Measurements from ENCODE around the gene WWOX.

Gene WWOX

GRCh38 chr16:78789561-78789960 lies 690.1 kb downstream of the WWOX start:
- Mint-ChIP-seq H3K36me3 (peaks cover 4% of the 10 kb centered on the region), H3K27me3 (no peaks in the 10 kb centered on the region), H3K4me3 (no peak overlapping the region), H3K4me1 (ENCODE audit: low read depth) (no peaks in the 10 kb centered on the region), H3K9me3 (ENCODE audit: low read depth) (no peaks in the 10 kb centered on the region), H3K27ac (no peak overlapping the region)

- peaks cover 4% of the 10 kb centered on the region for H3K36me3 Mint-ChIP-seq
- H3K27me3 Mint-ChIP-seq: no peaks in the 10 kb centered on the region
- H3K27ac Mint-ChIP-seq: no peak overlapping the region
- no peaks in the 10 kb centered on the region for H3K4me1 Mint-ChIP-seq (ENCODE audit: low read depth)
- H3K4me3 Mint-ChIP-seq: no peak overlapping the region
- no peaks in the 10 kb centered on the region for H3K9me3 Mint-ChIP-seq (ENCODE audit: low read depth)
Observed at GRCh38 chr16:78791011-78791410, 691.6 kb downstream of the WWOX start.

GRCh38 chr16:78791926-78792325 lies 692.5 kb downstream of the WWOX start:
- Mint-ChIP-seq H3K27me3 (no peaks in the 10 kb centered on the region), H3K9me3 (ENCODE audit: low read depth) (no peaks in the 10 kb centered on the region), H3K4me1 (ENCODE audit: low read depth) (no peaks in the 10 kb centered on the region), H3K27ac (no peak overlapping the region), H3K4me3 (no peak overlapping the region), H3K36me3 (peaks cover 4% of the 10 kb centered on the region)

GRCh38 chr16:78792952-78793351 lies 693.5 kb downstream of the WWOX start:
- peaks cover 1% of the 10 kb centered on the region for H3K36me3 Mint-ChIP-seq
- H3K9me3 Mint-ChIP-seq (ENCODE audit: low read depth): no peaks in the 10 kb centered on the region
- no peak overlapping the region for H3K27ac Mint-ChIP-seq
- no peaks in the 10 kb centered on the region for H3K4me1 Mint-ChIP-seq (ENCODE audit: low read depth)
- H3K4me3 Mint-ChIP-seq: no peak overlapping the region
- H3K27me3 Mint-ChIP-seq: no peaks in the 10 kb centered on the region

GRCh38 chr16:78794581-78795250 lies 695.3 kb downstream of the WWOX start:
- Mint-ChIP-seq H3K9me3 (ENCODE audit: low read depth) (no peaks in the 10 kb centered on the region), H3K4me1 (ENCODE audit: low read depth) (no peaks in the 10 kb centered on the region), H3K27ac (no peak overlapping the region), H3K4me3 (no peak overlapping the region), H3K27me3 (no peaks in the 10 kb centered on the region), H3K36me3 (no peaks in the 10 kb centered on the region)

- no peaks in the 10 kb centered on the region for H3K36me3 Mint-ChIP-seq
- H3K27me3 Mint-ChIP-seq: no peaks in the 10 kb centered on the region
- no peaks in the 10 kb centered on the region for H3K4me1 Mint-ChIP-seq (ENCODE audit: low read depth)
- H3K4me3 Mint-ChIP-seq: no peak overlapping the region
- no peaks in the 10 kb centered on the region for H3K9me3 Mint-ChIP-seq (ENCODE audit: low read depth)
- no peak overlapping the region for H3K27ac Mint-ChIP-seq
Observed at GRCh38 chr16:78795433-78795832, 696.0 kb downstream of the WWOX start.

- Mint-ChIP-seq H3K4me3 (no peak overlapping the region), H3K4me1 (ENCODE audit: low read depth) (no peaks in the 10 kb centered on the region), H3K36me3 (no peaks in the 10 kb centered on the region), H3K27me3 (no peaks in the 10 kb centered on the region), H3K9me3 (ENCODE audit: low read depth) (no peaks in the 10 kb centered on the region), H3K27ac (no peak overlapping the region)
Observed at GRCh38 chr16:78796221-78796866, 696.9 kb downstream of the WWOX start.

GRCh38 chr16:78799429-78799828 lies 700.0 kb downstream of the WWOX start:
- H3K27me3 Mint-ChIP-seq: no peaks in the 10 kb centered on the region
- no peaks in the 10 kb centered on the region for H3K4me1 Mint-ChIP-seq (ENCODE audit: low read depth)
- H3K4me3 Mint-ChIP-seq: no peak overlapping the region
- H3K36me3 Mint-ChIP-seq: no peaks in the 10 kb centered on the region
- H3K27ac Mint-ChIP-seq: no peak overlapping the region
- no peaks in the 10 kb centered on the region for H3K9me3 Mint-ChIP-seq (ENCODE audit: low read depth)

- no peak overlapping the region for H3K4me3 Mint-ChIP-seq
- H3K4me1 Mint-ChIP-seq (ENCODE audit: low read depth): no peaks in the 10 kb centered on the region
- no peaks in the 10 kb centered on the region for H3K27me3 Mint-ChIP-seq
- peaks cover 1% of the 10 kb centered on the region for H3K9me3 Mint-ChIP-seq (ENCODE audit: low read depth)
- H3K36me3 Mint-ChIP-seq: peaks cover 2% of the 10 kb centered on the region
- no peak overlapping the region for H3K27ac Mint-ChIP-seq
Observed at GRCh38 chr16:78800523-78800922, 701.1 kb downstream of the WWOX start.

- peaks cover 8% of the 10 kb centered on the region for H3K36me3 Mint-ChIP-seq
Observed at GRCh38 chr16:78804058-78804735, 704.7 kb downstream of the WWOX start.

GRCh38 chr16:78805556-78805955 lies 706.1 kb downstream of the WWOX start:
- Mint-ChIP-seq H3K36me3 (peaks cover 8% of the 10 kb centered on the region), H3K9me3 (ENCODE audit: low read depth) (peaks cover 5% of the 10 kb centered on the region), H3K27ac (no peak overlapping the region), H3K4me3 (no peak overlapping the region), H3K27me3 (no peaks in the 10 kb centered on the region), H3K4me1 (ENCODE audit: low read depth) (no peaks in the 10 kb centered on the region)

More at GRCh38 chr16:78804058-78804735, 704.7 kb downstream of the WWOX start:
- H3K4me1 Mint-ChIP-seq (ENCODE audit: low read depth): no peaks in the 10 kb centered on the region
- H3K27me3 Mint-ChIP-seq: no peaks in the 10 kb centered on the region
- peaks cover 5% of the 10 kb centered on the region for H3K9me3 Mint-ChIP-seq (ENCODE audit: low read depth)
- H3K4me3 Mint-ChIP-seq: no peak overlapping the region
- no peak overlapping the region for H3K27ac Mint-ChIP-seq

- no peak overlapping the region for H3K27ac Mint-ChIP-seq
- no peak overlapping the region for H3K4me3 Mint-ChIP-seq
- H3K27me3 Mint-ChIP-seq: no peaks in the 10 kb centered on the region
- no peaks in the 10 kb centered on the region for H3K4me1 Mint-ChIP-seq (ENCODE audit: low read depth)
- H3K36me3 Mint-ChIP-seq: peaks cover 3% of the 10 kb centered on the region
- no peaks in the 10 kb centered on the region for H3K9me3 Mint-ChIP-seq (ENCODE audit: low read depth)
Observed at GRCh38 chr16:78811247-78811646, 711.8 kb downstream of the WWOX start.

- no peaks in the 10 kb centered on the region for H3K9me3 Mint-ChIP-seq (ENCODE audit: low read depth)
- H3K36me3 Mint-ChIP-seq: peaks cover 3% of the 10 kb centered on the region
- H3K4me3 Mint-ChIP-seq: no peak overlapping the region
- no peaks in the 10 kb centered on the region for H3K4me1 Mint-ChIP-seq (ENCODE audit: low read depth)
- no peak overlapping the region for H3K27ac Mint-ChIP-seq
- H3K27me3 Mint-ChIP-seq: no peaks in the 10 kb centered on the region
Observed at GRCh38 chr16:78812582-78812981, 713.1 kb downstream of the WWOX start.

GRCh38 chr16:78813661-78814311 lies 714.3 kb downstream of the WWOX start:
- Mint-ChIP-seq H3K27me3 (no peaks in the 10 kb centered on the region), H3K36me3 (no peaks in the 10 kb centered on the region), H3K9me3 (ENCODE audit: low read depth) (no peaks in the 10 kb centered on the region), H3K27ac (no peak overlapping the region), H3K4me3 (no peak overlapping the region), H3K4me1 (ENCODE audit: low read depth) (no peaks in the 10 kb centered on the region)

GRCh38 chr16:78815713-78816112 lies 716.3 kb downstream of the WWOX start:
- Mint-ChIP-seq H3K4me3 (no peak overlapping the region), H3K27me3 (no peaks in the 10 kb centered on the region), H3K36me3 (no peaks in the 10 kb centered on the region), H3K27ac (no peak overlapping the region), H3K9me3 (ENCODE audit: low read depth) (no peaks in the 10 kb centered on the region), H3K4me1 (ENCODE audit: low read depth) (no peaks in the 10 kb centered on the region)

All from activated naive CD8-positive, alpha-beta T cell (primary cell).